ENCODE measurements around the gene MYLK4. TPM values are rescaled to one million over a fixed set of nuclear protein-coding genes. Genes with fewer than 3 reads are reported as not detected.
"Not testable (repeated sequence)": the region's sequence is repeated elsewhere in the genome, so short reads cannot be mapped to it uniquely, and the experiment has no call there.

Gene MYLK4
- total RNA-seq, 1 donor from 2014 or later, result 1.4 TPM

GRCh38 chr6:2777249-2777648 is 26.5 kb upstream of the MYLK4 start:
- no peak for DNase-seq

- no peak for DNase-seq
Observed at GRCh38 chr6:2775003-2775402, 24.3 kb upstream of the MYLK4 start.

- no peak for DNase-seq
Observed at GRCh38 chr6:2773449-2773848, 22.7 kb upstream of the MYLK4 start.

- DNase-seq, result no peak
Observed at GRCh38 chr6:2772840-2773239, 22.1 kb upstream of the MYLK4 start.

- no peak for DNase-seq
Observed at GRCh38 chr6:2771079-2771478, 20.4 kb upstream of the MYLK4 start.

GRCh38 chr6:2770171-2770570 is 19.4 kb upstream of the MYLK4 start:
- DNase-seq, result no peak

- no peak for DNase-seq
Observed at GRCh38 chr6:2768696-2769095, 18.0 kb upstream of the MYLK4 start.

- no peak for DNase-seq
Observed at GRCh38 chr6:2767657-2768524, 17.2 kb upstream of the MYLK4 start.

- no peak for DNase-seq
Observed at GRCh38 chr6:2766767-2767656, 16.3 kb upstream of the MYLK4 start.

- peak; percentile 54 for DNase-seq
Observed at GRCh38 chr6:2765896-2766766, 15.4 kb upstream of the MYLK4 start.

- DNase-seq, result peak; percentile 97
Observed at GRCh38 chr6:2765166-2765895, 14.6 kb upstream of the MYLK4 start, which contains the start of gene WRNIP1. TSS of gene WRNIP1 (plus strand) at chr6:2765393. CDS start at chr6:2765623, 230 bp downstream.

GRCh38 chr6:2764610-2765165 is 14.0 kb upstream of the MYLK4 start:
- peak; percentile 81 for DNase-seq

- no peak for DNase-seq
Observed at GRCh38 chr6:2763876-2764540, 13.3 kb upstream of the MYLK4 start.

- no peak for DNase-seq
Observed at GRCh38 chr6:2763345-2763841, 12.7 kb upstream of the MYLK4 start.

GRCh38 chr6:2762868-2763267 is 12.1 kb upstream of the MYLK4 start:
- not testable (repeated sequence) for DNase-seq

GRCh38 chr6:2760882-2761842 is 10.4 kb upstream of the MYLK4 start:
- DNase-seq, result no peak

- DNase-seq, result no peak
Observed at GRCh38 chr6:2758980-2759379, 8.3 kb upstream of the MYLK4 start.

GRCh38 chr6:2756687-2757224 is 6.0 kb upstream of the MYLK4 start:
- DNase-seq, result no peak

- no peak for DNase-seq
Observed at GRCh38 chr6:2756241-2756640, 5.5 kb upstream of the MYLK4 start.

All from skin of body (tissue), 2 donors.